ENCODE measurements around the gene CTNNA2. TPM values are rescaled to one million over a fixed set of nuclear protein-coding genes. Genes with fewer than 3 reads are reported as not detected.

CTNNA2 gene
- total RNA-seq, 1 experiment from 2014 or later, result not detected

GRCh38 chr2:80042635-80043034 is 529.8 kb downstream of the CTNNA2 start:
- no peak overlapping the region for H3K4me2 ChIP-seq
- no TSS peak for BruUV-seq (replicated peaks)

GRCh38 chr2:80048296-80048695 is 535.4 kb downstream of the CTNNA2 start:
- Histone ChIP-seq H3K9me3 (ENCODE audit: insufficient read depth, low read depth) (no peaks in the 10 kb centered on the region), H3K4me1 (replicated peaks; ENCODE audit: insufficient read depth) (no peaks in the 10 kb centered on the region), H3K9me2 (ENCODE audit: insufficient read depth) (no peaks in the 10 kb centered on the region), H3F3A (ENCODE audit: insufficient read depth, low read depth) (no peaks in the 10 kb centered on the region), H3K27me3 (ENCODE audit: insufficient read depth, low read depth) (no peaks in the 10 kb centered on the region), H3K79me2 (ENCODE audit: low read depth) (no peaks in the 10 kb centered on the region), H3K4me2 (no peak overlapping the region), H4K20me1 (ENCODE audit: insufficient read depth) (no peaks in the 10 kb centered on the region), H3K36me3 (ENCODE audit: low read depth) (no peaks in the 10 kb centered on the region), H2AFZ (no peak overlapping the region), H3K27ac (no peak overlapping the region), H3K4me3 (no peak overlapping the region)
- CTCF ChIA-PET, result no interaction called here
- DNase-seq, result no peak
- intact Hi-C loops (cut with micrococcal nuclease; ENCODE audit: unreplicated experiment), result no loop called here
- no peak for TF ChIP-seq EZH2 (IDR thresholded peaks at IDR 0.05; ENCODE audit: low read depth)
- no TSS peak for BruUV-seq (replicated peaks)
- POLR2A ChIA-PET (ENCODE audit: unreplicated experiment), result no interaction called here

More at GRCh38 chr2:80042635-80043034, 529.8 kb downstream of the CTNNA2 start:
- Histone ChIP-seq H4K20me1 (ENCODE audit: insufficient read depth) (no peaks in the 10 kb centered on the region), H3K79me2 (ENCODE audit: low read depth) (no peaks in the 10 kb centered on the region), H2AFZ (no peak overlapping the region), H3K27me3 (ENCODE audit: insufficient read depth, low read depth) (no peaks in the 10 kb centered on the region), H3K9me2 (ENCODE audit: insufficient read depth) (no peaks in the 10 kb centered on the region), H3K36me3 (ENCODE audit: low read depth) (no peaks in the 10 kb centered on the region), H3K9me3 (ENCODE audit: insufficient read depth, low read depth) (no peaks in the 10 kb centered on the region), H3K4me3 (no peak overlapping the region), H3K4me1 (replicated peaks; ENCODE audit: insufficient read depth) (no peaks in the 10 kb centered on the region), H3K27ac (no peak overlapping the region), H3F3A (ENCODE audit: insufficient read depth, low read depth) (no peaks in the 10 kb centered on the region)
- intact Hi-C loops (cut with micrococcal nuclease; ENCODE audit: unreplicated experiment), result no loop called here
- CTCF ChIA-PET, result no interaction called here
- no peak for TF ChIP-seq EZH2 (IDR thresholded peaks at IDR 0.05; ENCODE audit: low read depth)
- TF ChIP-seq, protein P1, sequence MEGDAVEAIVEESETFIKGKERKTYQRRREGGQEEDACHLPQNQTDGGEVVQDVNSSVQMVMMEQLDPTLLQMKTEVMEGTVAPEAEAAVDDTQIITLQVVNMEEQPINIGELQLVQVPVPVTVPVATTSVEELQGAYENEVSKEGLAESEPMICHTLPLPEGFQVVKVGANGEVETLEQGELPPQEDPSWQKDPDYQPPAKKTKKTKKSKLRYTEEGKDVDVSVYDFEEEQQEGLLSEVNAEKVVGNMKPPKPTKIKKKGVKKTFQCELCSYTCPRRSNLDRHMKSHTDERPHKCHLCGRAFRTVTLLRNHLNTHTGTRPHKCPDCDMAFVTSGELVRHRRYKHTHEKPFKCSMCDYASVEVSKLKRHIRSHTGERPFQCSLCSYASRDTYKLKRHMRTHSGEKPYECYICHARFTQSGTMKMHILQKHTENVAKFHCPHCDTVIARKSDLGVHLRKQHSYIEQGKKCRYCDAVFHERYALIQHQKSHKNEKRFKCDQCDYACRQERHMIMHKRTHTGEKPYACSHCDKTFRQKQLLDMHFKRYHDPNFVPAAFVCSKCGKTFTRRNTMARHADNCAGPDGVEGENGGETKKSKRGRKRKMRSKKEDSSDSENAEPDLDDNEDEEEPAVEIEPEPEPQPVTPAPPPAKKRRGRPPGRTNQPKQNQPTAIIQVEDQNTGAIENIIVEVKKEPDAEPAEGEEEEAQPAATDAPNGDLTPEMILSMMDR (conservative IDR thresholded peaks at IDR 0.05), result no peak
- no peak for DNase-seq
- POLR2A ChIA-PET (ENCODE audit: unreplicated experiment), result no interaction called here

DNA sequence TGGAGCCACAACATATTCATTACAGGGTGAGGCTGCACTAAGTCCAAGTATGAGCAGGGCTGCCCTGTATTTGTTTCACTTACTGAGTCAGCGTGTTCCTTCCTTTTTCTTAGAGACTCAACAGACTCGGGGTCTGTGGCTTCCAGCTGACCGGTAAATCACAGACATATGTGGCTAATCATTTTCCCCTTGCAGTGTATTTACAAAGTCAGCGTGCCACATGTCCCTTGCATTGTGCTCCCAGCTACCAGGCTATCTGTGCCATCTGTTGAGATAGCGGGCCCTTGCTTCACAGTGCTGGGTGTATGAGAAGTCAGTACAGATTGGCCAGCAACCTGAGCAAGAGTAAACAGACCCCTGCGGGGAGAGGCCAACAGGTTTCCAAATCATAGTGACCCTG is 537.4 kb downstream of the CTNNA2 start:
- Histone ChIP-seq H3K4me2 (no peak overlapping the region), H3K27ac (no peak overlapping the region), H3K9me3 (ENCODE audit: insufficient read depth, low read depth) (no peaks in the 10 kb centered on the region), H3F3A (ENCODE audit: insufficient read depth, low read depth) (no peaks in the 10 kb centered on the region), H3K4me3 (no peak overlapping the region), H4K20me1 (ENCODE audit: insufficient read depth) (no peaks in the 10 kb centered on the region), H3K36me3 (ENCODE audit: low read depth) (no peaks in the 10 kb centered on the region), H3K79me2 (ENCODE audit: low read depth) (no peaks in the 10 kb centered on the region), H2AFZ (no peak overlapping the region), H3K9me2 (ENCODE audit: insufficient read depth) (no peaks in the 10 kb centered on the region), H3K27me3 (ENCODE audit: insufficient read depth, low read depth) (no peaks in the 10 kb centered on the region), H3K4me1 (replicated peaks; ENCODE audit: insufficient read depth) (no peaks in the 10 kb centered on the region)
- no peak for DNase-seq
- ChIA-PET CTCF (no interaction called here), POLR2A (ENCODE audit: unreplicated experiment) (no interaction called here)
- intact Hi-C loops (cut with micrococcal nuclease; ENCODE audit: unreplicated experiment), result no loop called here
- TF ChIP-seq, protein P1 (conservative IDR thresholded peaks at IDR 0.05), result no peak
- no peak for TF ChIP-seq EZH2 (IDR thresholded peaks at IDR 0.05; ENCODE audit: low read depth)
- BruUV-seq (replicated peaks), result no TSS peak

Measured in PC-9 (cell line).